Measurements from ENCODE around the gene CARMIL1.

- TF ChIP-seq CTCF (IDR thresholded peaks at IDR 0.05) (no peak), POLR2A (IDR thresholded peaks at IDR 0.05) (no peak), POLR2AphosphoS5 (IDR thresholded peaks at IDR 0.05; ENCODE audit: insufficient read depth in 1 of 2, low read depth in 1 of 2) (no peak)
These were observed 28.3 kb upstream of the CARMIL1 start for GRCh38 chr6:25250878-25251277.
